ENCODE results near the gene PI4K2A. TPM values are rescaled to one million over a fixed set of nuclear protein-coding genes. Genes with fewer than 3 reads are reported as not detected.
"Not testable (repeated sequence)": the region's sequence is repeated elsewhere in the genome, so short reads cannot be mapped to it uniquely, and the experiment has no call there.

The PI4K2A gene
- total RNA-seq, 1 donor from 2014 or later, result 18.0 TPM

- intact Hi-C loops (cut with DNase I), result no loop called here
- DNase-seq (ENCODE audit: low spot score), result no peak
Measured at GRCh38 chr10:97664282-97664850, 23.9 kb downstream of the PI4K2A start.

DNA sequence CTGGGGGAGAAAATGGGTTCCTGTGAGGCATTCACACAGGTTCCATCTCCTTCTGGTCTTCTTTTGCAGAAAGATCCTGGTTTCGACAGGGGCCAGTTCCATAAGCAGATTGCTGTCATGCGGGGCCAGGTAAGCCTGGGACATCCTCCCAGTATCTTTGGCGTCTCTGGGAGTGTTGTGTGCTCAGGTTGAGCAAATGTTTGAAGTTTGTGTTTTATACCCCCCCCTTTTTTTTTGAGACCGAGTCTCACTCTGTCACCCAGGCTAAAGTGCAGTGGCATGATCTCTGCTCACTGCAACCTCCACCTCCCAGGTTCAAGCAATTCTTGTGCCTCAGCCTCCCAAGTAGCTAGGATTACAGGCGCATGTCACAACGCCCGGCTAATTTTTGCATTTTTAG lies 26.5 kb downstream of the PI4K2A start:
- DNase-seq (ENCODE audit: low spot score), result no peak
- intact Hi-C loops (cut with DNase I), result no loop called here

GRCh38 chr10:97667463-97667862 lies 27.0 kb downstream of the PI4K2A start:
- DNase-seq (ENCODE audit: low spot score), result no peak
- intact Hi-C loops (cut with DNase I), result no loop called here

DNA sequence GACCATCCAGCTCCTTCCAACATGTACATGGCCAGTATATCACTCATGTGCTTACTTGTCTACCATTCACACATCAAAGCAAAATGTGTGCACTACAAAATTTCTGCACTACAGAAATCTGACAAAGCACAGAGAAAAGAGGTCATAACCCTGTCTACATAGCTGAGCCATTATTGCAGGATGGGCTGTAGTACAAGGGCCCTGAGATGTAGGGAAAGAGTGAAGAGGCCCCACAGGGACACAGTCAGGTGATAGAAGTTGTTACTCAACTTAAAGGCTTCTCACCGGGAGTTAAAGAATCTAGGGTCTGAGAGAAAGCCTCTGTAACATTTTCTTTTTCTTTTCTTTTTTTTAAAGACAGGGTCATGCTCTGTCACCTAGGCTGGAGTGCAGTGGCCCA lies 29.1 kb downstream of the PI4K2A start:
- DNase-seq (ENCODE audit: low spot score), result no peak
- intact Hi-C loops (cut with DNase I), result no loop called here

DNA sequence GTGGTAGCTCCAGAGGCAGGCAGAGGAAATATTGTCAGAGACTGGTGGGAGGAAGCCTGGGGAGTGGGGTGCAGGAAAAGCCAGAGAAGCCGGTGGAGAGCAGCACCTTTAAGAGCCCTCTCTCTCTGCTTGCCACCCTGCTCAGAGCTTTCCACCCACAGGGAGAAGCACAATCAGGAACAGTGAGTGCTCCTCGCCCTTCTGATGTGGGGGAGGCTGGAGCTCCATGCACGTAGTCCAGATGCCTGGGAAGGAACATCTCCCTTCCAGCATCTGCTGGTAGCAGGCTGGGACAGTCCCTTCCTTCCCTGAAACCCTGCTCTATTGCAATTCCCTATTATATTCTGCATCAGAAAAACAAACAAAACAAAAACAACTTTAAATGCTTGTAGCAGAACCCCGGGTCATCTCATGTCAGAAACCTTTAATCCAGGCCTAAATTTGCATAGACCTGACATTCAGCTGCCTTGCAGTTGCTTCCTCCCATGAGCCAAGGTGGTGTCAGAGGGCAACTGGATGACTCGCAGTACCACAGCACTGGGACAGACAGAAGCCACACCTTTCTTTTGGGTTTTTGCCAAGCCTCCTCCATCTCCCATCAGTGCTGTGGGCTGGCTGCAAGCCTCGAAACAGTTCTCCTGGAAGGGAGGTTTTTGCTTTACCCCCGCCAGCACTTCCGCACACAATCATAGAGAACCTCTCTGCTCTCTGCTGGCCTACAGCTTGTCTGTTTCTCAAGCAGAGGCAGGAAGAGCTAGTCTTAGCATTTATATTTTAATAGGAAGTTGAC lies 33.5 kb downstream of the PI4K2A start:
- intact Hi-C loops (cut with DNase I), result no loop called here
- no peak for DNase-seq (ENCODE audit: low spot score)

GRCh38 chr10:97675222-97675621 lies 34.8 kb downstream of the PI4K2A start:
- intact Hi-C loops (cut with DNase I), result loop anchor here (5.0 kb wide), 1 partner anchor 57 kb away; no protein-coding TSS in a partner anchor
- no peak for DNase-seq (ENCODE audit: low spot score)

DNA sequence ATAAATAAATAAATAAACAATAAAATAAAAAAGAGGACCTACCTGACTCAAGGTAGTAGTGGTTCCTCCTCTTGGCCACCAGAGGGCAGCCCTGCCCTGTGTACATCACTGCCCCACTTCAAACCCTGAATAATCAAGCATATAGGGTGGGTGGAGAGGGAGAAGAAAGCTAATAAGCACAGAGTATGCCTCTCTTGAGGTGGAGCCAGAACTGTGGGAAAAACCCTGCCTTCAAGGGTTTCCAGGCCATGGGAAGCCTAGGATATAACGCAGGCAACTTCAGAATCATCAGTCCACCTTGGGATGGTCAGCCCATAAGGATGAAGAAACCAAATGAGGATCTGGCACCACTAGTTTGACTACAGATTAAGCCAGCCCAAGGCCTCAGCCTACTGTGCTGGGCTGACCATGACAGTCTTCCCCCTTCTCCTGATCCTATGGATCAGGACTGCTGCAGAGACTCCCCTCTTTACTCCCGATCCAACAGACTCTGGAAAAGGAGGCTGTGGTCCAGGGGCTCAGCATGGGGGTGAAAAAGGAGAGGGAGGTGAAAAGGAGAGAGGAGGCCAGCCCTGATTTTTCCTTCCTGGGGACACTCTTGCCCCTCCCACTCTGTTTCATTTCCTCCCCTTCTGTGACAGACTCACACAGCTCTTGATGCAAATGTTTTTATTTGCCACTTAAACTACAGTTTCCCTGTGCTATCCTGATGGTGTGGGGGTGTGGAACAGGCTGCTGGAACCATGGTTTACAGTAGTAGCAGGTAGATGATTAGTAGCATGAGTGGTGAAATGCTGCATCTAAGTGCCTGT lies 36.5 kb downstream of the PI4K2A start:
- intact Hi-C loops (cut with DNase I), result loop anchor here (5.0 kb wide), 1 partner anchor 55 kb away; no protein-coding TSS in a partner anchor
- DNase-seq (ENCODE audit: low spot score), result no peak

- intact Hi-C loops (cut with DNase I), result loop anchor here (5.0 kb wide), 1 partner anchor 53 kb away; no protein-coding TSS in a partner anchor
- no peak for DNase-seq (ENCODE audit: low spot score)
Measured at GRCh38 chr10:97679594-97679993, 39.1 kb downstream of the PI4K2A start.

DNA sequence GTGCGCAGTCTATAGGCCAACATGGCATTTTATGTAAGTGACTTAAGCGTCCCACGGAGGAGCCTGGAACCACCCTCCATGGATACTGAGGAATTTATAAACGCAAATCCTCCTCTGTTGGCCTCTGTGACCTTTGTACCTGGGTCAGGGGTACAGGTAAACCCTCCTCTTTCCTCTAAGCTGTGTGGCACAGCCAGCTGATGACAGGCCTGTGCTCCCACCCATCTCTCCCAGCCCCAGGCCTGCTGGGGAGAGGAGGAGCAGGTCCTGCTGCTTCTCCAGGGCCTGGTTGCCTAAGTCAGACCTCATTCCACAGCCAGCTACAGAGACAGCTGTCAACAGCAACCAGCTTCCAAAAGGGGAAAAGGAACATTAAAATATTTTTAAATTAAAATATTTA lies 41.6 kb downstream of the PI4K2A start:
- intact Hi-C loops (cut with DNase I), result loop anchor here (10.0 kb wide), 1 partner anchor 47 kb away; the partner anchor contains the start of gene MORN4
- DNase-seq (ENCODE audit: low spot score), result no peak

- DNase-seq (ENCODE audit: low spot score), result no peak
Measured at GRCh38 chr10:97683556-97684367, 43.3 kb downstream of the PI4K2A start.

GRCh38 chr10:97684368-97684713 lies 43.9 kb downstream of the PI4K2A start:
- DNase-seq (ENCODE audit: low spot score), result not testable (repeated sequence)
- intact Hi-C loops (cut with DNase I), result loop anchor here (10.0 kb wide), 1 partner anchor 50 kb away; the partner anchor contains the start of gene MORN4

More at GRCh38 chr10:97683556-97684367, 43.3 kb downstream of the PI4K2A start:
- intact Hi-C loops (cut with DNase I), result loop anchor here (10.0 kb wide), 1 partner anchor 49 kb away; the partner anchor contains the start of gene MORN4

- intact Hi-C loops (cut with DNase I), result loop anchor here (10.0 kb wide), 1 partner anchor 50 kb away; the partner anchor contains the start of gene MORN4
Measured at GRCh38 chr10:97684866-97685394, 44.5 kb downstream of the PI4K2A start.

DNA sequence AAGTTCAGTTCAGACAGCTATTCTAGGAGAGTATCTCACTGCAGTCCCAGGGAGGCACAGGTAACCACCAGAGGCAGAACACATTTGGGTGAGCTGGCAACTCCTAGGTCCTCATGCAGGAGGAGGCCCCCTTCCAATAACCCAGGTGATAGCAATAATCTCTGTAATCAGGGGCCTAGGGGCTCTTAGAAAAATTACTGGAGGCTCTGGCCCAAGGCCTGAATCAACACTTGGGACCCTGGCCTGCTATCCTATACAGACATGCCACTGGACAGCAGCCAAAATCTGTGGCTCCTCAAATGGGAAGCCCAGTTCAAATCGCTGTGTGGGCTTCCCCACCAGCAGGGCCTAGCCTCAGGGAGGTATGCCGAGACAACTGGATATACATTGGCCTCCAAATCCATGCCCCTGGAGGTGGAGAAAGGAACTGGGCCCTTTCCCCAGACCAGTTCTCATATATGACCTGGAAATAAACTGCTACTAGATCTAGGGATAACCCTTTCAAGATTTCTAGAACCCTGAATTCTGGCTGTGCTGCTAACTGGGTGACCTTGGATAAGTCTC lies 45.0 kb downstream of the PI4K2A start:
- intact Hi-C loops (cut with DNase I), result loop anchor here (10.0 kb wide), 1 partner anchor 51 kb away; the partner anchor contains the start of gene MORN4
- DNase-seq (ENCODE audit: low spot score), result peak; percentile 58

More at GRCh38 chr10:97684866-97685394, 44.5 kb downstream of the PI4K2A start:
- DNase-seq (ENCODE audit: low spot score), result no peak

DNA sequence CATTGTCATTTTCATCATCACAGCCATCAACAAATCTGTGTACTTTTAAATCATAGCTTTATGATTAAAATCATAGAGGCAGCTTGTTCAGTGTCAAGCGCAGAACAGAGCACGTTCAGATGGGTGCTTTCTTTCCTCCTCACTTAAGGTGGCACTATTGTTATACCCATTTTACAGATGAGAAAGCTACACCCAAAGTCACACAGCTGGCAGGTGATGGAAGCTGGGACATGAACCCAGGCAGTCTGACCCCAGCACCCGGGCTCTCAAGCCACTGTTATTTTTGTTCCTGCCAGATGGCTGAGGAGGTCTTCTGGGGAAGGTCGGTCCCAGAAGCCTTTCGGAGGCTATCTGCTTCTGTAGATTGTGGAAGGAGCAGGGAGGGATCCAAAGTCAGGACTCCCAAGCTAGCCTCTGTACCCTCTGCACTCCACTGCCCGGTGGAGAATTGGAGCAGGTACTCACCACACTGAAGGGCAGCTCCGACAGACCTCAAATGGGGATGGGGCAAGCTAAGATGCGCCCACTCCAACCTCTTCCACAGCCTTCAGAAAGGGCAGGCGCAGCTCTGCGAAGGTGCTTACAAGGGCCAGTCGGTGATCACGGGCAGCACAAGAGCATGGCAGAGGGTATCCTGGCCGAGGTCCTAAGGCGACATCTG lies 46.0 kb downstream of the PI4K2A start:
- DNase-seq (ENCODE audit: low spot score), result peak; percentile 57
- intact Hi-C loops (cut with DNase I), result loop anchor here (2.0 to 10.0 kb wide), 2 partner anchors 50 to 52 kb away; partner anchors contain the start of genes MORN4 and ZFYVE27

GRCh38 chr10:97686962-97687784 lies 46.7 kb downstream of the PI4K2A start, which contains the start of gene AVPI1:
Gene AVPI1, minus strand, starts transcription at chr10:97687241. Its CDS starts 7,336 bp downstream, at chr10:97679905.
- DNase-seq (ENCODE audit: low spot score), result peak; percentile 98
- intact Hi-C loops (cut with DNase I), result loop anchor here (2.0 to 10.0 kb wide), 2 partner anchors 50 to 52 kb away; partner anchors contain the start of genes MORN4 and ZFYVE27

Data from cardiac septum (tissue), 1 donor.